Mononuclear cell (primary cell): ENCODE results near the gene MMD. TPM values are rescaled to one million over a fixed set of nuclear protein-coding genes. Genes with fewer than 3 reads are reported as not detected.

Source experiments
- H3K27me3 ChIP-seq: 2 replicates; pipeline ENCODE4 v1.6.0; 2011; ENCODE audit warnings: low read length, control low read depth; ENCODE audit not compliant: insufficient read depth
- H3K4me1 ChIP-seq: 2 replicates; pipeline ENCODE4 v1.5.1; 2011; ENCODE audit warnings: mild to moderate bottlenecking, low read length, control low read depth; ENCODE audit not compliant: insufficient read depth
- H3K4me3 ChIP-seq: 2 replicates; pipeline ENCODE4 v1.5.1; 2011; ENCODE audit warnings: mild to moderate bottlenecking, low read length, moderate library complexity
- H3K9me3 ChIP-seq: 2 replicates; pipeline ENCODE4 v1.5.1; 2011; ENCODE audit warnings: low read depth, mild to moderate bottlenecking, control low read depth, low read length
- total RNA-seq: library from RNA; depleted of rRNA; stranded (reverse); fragments of >200 nt; gene quantifications from one replicate; pipeline ENCODE4 v1.2.3, GENCODE V29; 2012

The MMD gene
- total RNA-seq, 1 donor, result 82.8 TPM

DNA sequence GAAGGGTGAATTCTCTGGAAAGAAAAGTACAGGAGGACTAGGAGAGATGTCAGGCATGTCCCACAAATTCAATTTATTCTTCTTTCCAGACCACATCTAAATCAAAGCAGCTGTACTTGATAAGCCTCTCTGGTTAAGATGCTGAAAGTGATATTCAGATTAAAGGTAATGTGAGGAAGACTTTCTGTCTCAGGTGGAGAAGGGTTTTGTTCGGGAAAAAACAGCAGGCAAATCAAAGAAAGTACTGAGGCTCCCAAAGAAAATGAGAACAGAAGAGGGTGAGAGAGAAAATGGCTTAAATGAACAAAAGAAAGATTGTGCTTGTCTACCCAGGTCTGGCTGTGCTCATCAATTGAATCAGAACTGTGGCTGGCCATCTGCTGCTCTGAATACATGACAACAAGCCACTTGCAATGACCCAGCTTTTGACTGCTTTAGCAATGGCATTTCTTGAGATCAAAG, 55.6 kb downstream of the MMD start:
- H3K4me1 ChIP-seq, result no peaks in the 10 kb centered on the region
- H3K9me3 ChIP-seq, result peaks cover 4% of the 10 kb centered on the region
- peaks cover 3% of the 10 kb centered on the region for H3K27me3 ChIP-seq
- no peak overlapping the region for H3K4me3 ChIP-seq

DNA sequence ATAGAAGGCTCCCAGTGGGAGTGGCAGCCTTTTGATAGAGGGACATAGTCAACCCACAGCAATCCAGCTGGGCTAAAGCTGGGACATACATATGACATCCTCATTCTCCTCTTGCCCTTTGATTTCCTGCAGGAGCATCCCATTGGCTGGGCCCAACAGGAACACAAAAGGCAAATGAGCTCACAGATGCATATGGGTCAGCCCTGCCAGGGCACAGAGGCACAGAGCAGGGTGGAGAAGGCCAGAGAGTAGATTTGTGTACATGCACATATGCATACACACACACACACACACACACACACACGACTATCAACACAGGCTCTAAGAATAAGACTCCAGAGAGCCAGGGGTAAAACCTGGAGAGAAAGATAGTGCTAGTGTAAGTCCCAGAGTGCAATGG, 58.6 kb downstream of the MMD start:
- Histone ChIP-seq H3K4me1 (no peaks in the 10 kb centered on the region), H3K4me3 (no peak overlapping the region), H3K27me3 (peaks cover 4% of the 10 kb centered on the region), H3K9me3 (peaks cover 7% of the 10 kb centered on the region)

DNA sequence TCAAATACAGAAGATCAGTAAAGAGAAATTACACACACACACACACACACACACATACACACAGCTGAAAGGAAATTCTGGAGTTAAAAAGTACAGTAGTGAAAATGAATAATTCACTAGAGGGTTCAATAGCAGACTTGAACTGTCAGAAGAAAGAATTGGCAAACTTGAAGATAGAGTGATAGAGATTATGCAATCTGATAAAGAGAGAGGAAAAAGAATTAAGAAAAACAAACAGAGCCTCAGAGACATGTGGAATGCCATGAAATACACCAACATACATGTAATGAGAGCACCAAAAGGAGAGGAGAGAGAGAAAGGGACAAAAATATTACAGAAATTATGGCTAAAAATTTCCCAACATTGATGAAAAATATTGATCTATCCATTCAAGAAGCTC, 60.7 kb downstream of the MMD start:
- Histone ChIP-seq H3K9me3 (peaks cover 7% of the 10 kb centered on the region), H3K27me3 (peaks cover 4% of the 10 kb centered on the region), H3K4me1 (no peaks in the 10 kb centered on the region), H3K4me3 (no peak overlapping the region)

DNA sequence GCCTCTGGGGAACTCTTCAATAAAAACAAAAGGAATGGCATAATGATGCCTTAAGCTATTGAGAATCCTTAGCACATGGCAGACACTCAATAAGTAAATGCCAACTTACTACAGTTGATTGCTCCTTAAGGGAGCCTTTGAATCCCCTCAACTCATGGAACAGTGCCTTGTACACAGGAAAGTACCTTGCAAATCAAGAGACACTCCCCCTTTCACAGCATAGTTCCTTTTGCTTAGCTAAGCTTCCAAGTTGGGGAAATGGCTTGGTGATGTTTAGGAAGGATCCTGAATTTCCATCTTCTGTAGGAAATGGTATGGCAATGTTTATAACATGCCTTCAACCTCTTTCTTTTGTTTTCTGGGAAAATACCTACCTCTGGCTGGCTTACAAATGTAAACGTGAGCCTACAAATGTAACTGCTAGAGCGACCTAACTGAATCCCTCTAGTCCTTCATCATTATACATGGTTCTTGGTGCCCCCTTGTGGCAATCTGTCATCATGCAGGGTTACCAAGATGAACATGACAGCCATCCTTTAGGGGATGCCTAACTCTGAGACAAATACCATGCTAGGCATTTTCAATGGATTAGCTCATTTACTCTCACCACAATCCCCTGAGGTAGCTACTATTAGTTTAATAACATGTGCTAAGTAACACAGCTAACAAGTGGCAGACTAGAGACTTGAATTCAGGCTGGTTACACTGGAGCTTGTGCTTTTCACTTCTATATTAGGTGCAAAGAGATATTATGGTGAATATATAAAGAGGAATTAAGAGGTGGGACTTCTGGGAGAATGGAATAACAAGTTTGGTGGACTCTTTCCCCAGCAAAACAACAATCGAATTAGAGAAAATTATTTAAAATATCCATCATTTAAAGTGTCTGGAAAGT, 65.0 kb downstream of the MMD start:
- Histone ChIP-seq H3K9me3 (peaks cover 7% of the 10 kb centered on the region), H3K27me3 (peaks cover 4% of the 10 kb centered on the region), H3K4me1 (no peaks in the 10 kb centered on the region), H3K4me3 (no peak overlapping the region)

DNA sequence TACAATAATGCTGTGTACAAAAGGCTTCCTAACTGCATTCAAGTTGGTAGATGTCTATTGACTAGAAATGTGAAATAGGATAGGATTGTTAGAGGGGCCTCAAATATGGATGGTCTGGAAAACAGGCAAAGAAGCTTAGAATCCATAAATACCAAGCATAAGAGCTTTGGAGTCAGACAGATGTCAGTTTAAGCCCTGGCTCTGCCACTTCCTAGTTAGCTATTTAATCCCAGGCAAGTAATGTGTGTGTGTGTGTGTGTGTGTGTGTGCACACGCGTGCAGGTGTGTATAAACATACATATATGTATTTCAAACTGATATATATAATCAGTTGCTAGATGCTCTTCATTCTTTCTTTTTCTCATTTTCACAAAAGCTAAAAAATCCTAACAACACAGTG, 66.7 kb downstream of the MMD start:
- Histone ChIP-seq H3K27me3 (no peaks in the 10 kb centered on the region), H3K4me3 (no peak overlapping the region), H3K9me3 (no peaks in the 10 kb centered on the region), H3K4me1 (no peaks in the 10 kb centered on the region)

DNA sequence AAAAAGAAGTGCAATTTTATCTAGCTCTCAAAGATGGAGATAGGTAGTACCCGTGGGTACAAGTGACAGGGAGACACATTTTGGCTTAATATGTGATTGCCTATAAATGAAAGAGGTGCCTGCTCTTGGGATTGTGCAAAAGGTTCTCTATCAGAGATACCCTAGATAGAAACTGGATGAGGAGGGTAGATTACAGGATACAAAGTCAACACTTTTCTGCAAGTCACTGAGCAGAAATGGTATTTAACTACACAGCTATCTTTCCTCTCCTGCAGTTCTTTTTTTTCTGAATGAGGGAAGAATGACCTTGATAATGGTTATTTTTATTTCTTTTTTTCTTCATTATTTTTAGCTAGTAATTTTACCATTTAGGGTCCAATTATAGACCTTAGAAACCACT, 67.6 kb downstream of the MMD start:
- Histone ChIP-seq H3K9me3 (no peaks in the 10 kb centered on the region), H3K4me1 (no peaks in the 10 kb centered on the region), H3K4me3 (no peak overlapping the region), H3K27me3 (no peaks in the 10 kb centered on the region)

DNA sequence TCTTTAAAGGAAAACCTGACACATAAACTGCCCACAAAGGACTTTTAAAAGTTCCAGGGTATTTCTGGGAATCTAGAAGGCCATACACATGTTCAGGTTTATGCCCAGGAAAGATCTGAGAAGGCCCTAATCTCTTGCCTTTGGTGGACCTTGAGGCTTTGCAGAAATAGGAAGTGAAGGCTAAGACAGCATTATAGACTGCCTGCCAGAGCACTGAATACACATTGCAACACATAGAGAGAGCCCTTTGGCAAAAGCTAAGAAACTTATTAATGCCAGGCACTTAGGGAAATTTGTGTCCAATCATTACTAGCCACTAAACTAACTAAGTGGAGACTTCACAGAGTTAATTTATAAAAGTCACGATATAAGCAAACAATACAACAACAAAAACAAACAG, 70.4 kb downstream of the MMD start:
- no peaks in the 10 kb centered on the region for H3K4me1 ChIP-seq
- H3K4me3 ChIP-seq, result no peak overlapping the region
- H3K9me3 ChIP-seq, result no peaks in the 10 kb centered on the region
- H3K27me3 ChIP-seq, result no peaks in the 10 kb centered on the region

DNA sequence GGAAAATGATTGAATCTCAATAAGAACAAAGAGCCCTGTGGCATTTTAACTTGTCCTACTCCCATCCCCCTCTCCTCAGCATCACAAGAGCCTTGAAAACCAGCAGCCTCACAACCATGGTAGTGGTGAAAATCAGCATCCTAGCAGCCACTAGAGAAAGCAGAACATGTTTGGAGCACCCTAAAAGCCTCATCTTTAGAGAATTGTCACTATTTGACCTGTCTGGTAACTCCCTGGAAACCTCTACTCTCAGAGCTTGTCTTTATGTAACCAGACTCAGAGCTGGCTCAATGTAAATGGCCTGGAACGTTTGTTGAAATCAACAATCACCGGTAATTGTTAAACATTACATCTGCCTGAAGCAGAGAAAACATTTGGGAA, 70.8 kb downstream of the MMD start:
- no peaks in the 10 kb centered on the region for H3K9me3 ChIP-seq
- no peaks in the 10 kb centered on the region for H3K27me3 ChIP-seq
- H3K4me1 ChIP-seq, result no peaks in the 10 kb centered on the region
- H3K4me3 ChIP-seq, result no peak overlapping the region

DNA sequence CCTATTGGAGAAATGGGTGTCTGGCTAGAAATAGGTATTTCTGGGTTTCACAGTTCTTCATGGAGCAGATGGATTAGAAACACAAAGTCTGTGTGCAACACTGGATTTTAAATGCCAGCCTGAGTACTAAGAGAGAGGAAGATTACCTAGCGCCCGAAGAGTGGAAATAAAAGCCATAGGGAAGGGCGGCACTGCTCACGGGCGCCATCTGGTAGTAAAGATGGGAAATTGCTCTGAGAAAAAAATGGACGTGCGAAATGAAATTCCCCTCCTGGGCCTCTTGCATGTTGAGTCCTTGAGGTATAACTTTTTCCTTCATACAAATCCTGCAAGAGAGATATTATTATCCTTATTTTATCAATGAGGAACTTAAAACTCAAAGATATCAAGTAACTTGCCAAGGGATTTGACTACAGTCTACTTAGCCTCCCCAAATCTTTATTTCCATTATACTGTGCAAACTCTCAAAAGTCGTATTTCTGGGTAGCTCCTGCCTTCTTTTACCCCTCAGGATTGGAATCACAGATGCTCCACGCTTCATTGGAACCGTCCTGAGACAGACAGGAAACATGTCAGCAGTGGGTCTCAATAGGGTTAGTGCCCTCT, 72.8 kb downstream of the MMD start:
- Histone ChIP-seq H3K9me3 (no peaks in the 10 kb centered on the region), H3K4me3 (no peak overlapping the region), H3K4me1 (peaks cover 6% of the 10 kb centered on the region), H3K27me3 (no peaks in the 10 kb centered on the region)

DNA sequence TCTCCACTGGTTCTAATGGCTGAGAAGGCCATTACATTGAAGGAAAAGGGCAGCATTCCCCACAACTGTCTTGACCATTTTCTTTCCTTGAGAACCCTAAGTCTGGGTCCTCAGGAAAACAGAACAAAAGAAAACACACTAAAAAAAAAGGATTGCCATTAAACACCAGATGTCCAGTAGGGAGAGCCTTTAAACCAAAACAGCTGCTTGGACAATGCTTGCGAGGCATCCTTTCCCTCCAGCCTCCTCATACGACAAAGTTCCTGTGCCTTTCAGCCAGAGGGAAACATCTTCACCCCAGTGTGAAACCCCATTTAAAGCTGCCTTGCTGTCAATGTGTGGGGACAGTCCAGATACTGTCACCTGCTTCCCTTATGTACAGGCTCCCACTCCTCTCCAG, 74.3 kb downstream of the MMD start:
- Histone ChIP-seq H3K4me3 (no peak overlapping the region), H3K9me3 (no peaks in the 10 kb centered on the region), H3K27me3 (no peaks in the 10 kb centered on the region), H3K4me1 (peaks cover 11% of the 10 kb centered on the region)

DNA sequence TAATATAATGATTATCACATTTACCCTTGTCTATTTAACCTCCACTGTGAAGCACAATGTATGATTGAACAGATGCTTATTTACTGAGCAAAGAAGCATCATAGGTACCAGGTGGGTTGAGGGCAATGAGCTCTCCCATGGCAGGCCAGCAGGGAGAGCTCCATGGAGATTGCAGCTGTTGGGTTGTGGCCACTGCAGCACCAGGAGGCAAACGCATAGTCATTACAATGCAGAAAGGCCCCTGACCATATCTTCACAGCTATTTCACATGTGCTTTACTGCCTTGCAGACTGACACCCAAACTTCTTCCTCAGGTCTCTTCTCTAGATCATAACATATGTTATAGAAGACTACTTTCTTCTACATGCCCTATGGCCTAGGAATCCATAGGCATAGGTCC, 75.0 kb downstream of the MMD start:
- Histone ChIP-seq H3K27me3 (no peaks in the 10 kb centered on the region), H3K4me3 (no peak overlapping the region), H3K4me1 (peaks cover 11% of the 10 kb centered on the region), H3K9me3 (no peaks in the 10 kb centered on the region)

DNA sequence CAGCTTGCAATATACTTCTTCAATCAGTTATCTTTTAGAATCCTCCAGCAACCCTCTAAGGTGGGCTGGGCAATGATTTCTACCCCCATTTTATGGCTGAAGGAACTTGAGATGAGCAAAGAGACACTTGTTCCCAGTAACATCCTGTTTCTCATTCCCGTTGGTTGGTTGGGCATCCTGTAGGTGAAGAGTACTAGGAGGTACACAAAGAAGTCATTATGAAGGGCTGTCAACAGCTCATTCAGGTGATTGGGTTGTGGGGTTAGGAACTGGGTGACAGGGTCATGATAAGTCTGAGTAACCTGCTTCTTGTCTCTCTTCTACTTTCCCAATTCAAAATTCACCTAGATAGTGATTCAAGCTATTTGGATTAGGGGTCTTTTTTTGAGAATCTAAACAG, 76.5 kb downstream of the MMD start:
- H3K4me3 ChIP-seq, result no peak overlapping the region
- no peaks in the 10 kb centered on the region for H3K27me3 ChIP-seq
- peaks cover 11% of the 10 kb centered on the region for H3K4me1 ChIP-seq
- H3K9me3 ChIP-seq, result no peaks in the 10 kb centered on the region

DNA sequence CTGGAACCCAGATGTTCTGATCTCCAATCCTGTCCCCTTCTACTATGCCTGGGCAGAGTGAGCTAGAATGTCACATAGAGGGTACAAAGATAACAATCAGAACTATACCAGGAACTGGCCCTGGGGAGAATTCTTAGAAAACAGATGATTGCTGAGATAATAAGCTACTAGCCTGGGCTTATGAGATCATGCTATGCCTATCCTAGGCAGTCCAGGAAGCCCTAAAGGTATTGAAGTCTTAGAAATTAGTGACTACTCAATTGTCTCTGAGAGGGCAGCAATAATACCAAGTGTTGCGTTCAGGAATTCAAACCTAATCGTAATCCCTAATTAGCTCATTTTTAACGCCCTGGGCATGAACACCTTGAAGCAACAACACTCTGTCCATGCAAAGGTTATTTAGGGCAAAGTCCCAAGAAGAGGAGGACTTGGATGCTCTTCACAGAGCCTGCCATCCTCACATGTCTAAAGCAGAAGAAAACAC, 77.1 kb downstream of the MMD start:
- Histone ChIP-seq H3K4me3 (no peak overlapping the region), H3K4me1 (peaks cover 11% of the 10 kb centered on the region), H3K27me3 (no peaks in the 10 kb centered on the region), H3K9me3 (no peaks in the 10 kb centered on the region)

DNA sequence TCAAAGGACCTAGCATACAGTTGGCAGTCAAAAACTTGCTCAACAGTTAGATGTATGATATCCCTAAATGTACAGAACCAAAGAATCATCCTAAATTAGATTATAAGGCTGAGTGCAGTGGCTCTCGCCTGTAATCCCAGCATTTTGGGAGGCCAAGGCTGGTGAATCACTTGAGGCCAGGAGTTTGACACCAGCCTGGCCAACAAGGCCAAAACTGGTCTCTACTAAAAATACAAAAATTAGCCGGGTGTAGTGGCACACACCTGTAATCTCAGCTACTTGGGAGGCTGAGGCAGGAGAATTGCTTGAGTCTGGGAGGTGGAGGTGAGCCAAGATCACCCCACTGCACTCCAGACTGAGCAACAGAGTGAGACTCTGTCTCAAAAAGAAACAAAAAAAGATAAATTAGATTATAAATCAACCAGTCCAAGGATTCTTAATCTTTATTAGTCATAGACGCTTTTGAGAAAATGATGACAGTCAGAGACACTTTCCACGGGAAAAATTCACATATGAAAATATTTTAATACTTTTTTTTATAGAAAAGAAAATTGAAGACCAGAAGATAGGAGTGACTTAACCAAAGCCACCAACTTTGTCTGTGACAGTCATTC, 77.6 kb downstream of the MMD start:
- H3K4me3 ChIP-seq, result no peak overlapping the region
- H3K9me3 ChIP-seq, result no peaks in the 10 kb centered on the region
- H3K4me1 ChIP-seq, result peaks cover 11% of the 10 kb centered on the region
- no peaks in the 10 kb centered on the region for H3K27me3 ChIP-seq

DNA sequence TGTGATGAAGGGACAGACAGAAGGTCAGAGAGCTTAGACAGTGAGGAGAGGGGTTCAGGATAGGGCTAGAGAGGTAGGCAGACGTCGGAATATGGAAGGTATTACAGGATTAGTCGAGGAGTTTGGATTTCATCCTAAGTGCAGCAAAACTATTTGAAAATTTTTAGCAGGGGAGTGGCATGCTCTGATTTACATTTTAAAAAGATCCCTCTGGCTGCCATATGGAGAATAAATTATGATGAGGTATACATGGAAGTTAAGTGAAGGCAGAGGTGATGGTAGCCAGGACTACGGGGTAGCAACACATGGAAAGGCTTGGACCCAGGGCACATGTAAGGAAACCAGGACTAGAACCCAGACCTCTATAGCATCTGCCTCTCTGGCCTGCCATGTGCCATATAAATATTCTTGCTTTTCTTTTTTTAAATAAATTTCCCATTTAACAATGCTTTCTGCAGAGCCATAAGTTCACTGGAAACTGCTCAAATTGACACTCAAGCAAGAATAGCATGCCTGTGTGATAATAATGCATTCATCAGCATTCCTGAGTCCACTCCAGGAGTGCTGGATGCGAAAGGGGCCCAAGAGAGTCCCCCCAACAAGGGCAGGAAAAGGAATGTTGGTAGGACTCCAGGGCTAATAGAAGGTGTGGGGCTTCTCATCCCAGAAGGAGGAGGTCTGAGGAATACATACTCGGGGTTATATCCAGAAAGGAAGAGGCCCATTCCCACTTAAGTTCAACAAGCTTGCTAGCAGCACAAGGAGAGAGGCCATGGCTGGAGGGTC, 78.6 kb downstream of the MMD start:
- no peaks in the 10 kb centered on the region for H3K9me3 ChIP-seq
- H3K4me3 ChIP-seq, result no peak overlapping the region
- H3K27me3 ChIP-seq, result no peaks in the 10 kb centered on the region
- peaks cover 11% of the 10 kb centered on the region for H3K4me1 ChIP-seq
